Measurements from ENCODE around the gene PCP4L1.

PCP4L1 gene

DNA sequence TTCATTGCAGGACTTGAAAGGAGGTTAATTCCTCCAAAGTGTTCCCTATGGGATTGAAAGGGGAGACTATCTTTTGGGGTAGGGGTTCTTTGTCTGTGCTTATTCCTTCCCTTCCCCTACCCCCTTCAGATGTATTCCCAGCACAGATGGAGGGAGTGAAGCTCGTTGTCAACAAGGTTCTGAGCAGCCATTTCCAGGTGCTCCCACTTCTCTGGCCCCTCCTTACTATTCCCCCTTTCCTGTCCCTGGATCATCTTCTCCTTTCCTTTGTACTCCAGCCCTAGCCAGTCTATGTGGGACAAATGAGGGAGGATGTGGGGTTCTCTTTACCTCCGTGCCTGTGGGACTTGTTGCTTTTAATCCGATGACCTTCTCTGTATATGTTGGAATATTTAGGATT, 31.8 kb upstream of the PCP4L1 start:
- Histone ChIP-seq H2BK5ac (ENCODE audit: low read length) (no peak overlapping the region), H2AK5ac (ENCODE audit: low read length) (peak overlapping the region; percentile 91), H3K9ac (ENCODE audit: low read length) (peak overlapping the region; percentile 84), H4K5ac (ENCODE audit: low read length) (no peak overlapping the region), H3K4me2 (ENCODE audit: low read length) (peak overlapping the region; percentile 85), H2BK15ac (replicated peaks; ENCODE audit: low read depth) (no peak overlapping the region), H3K4me1 (ENCODE audit: control insufficient read depth, low read depth, low read length) (peaks cover 3% of the 10 kb centered on the region), H3K18ac (ENCODE audit: low read length) (no peak overlapping the region), H3K4me3 (ENCODE audit: low read length) (no peak overlapping the region), H3K27ac (ENCODE audit: low read depth, low read length) (no peak overlapping the region), H3K36me3 (ENCODE audit: control insufficient read depth, insufficient read depth, low read length) (no peaks in the 10 kb centered on the region), H2BK120ac (ENCODE audit: low read depth, low read length) (no peak overlapping the region), H3K56ac (ENCODE audit: low read length) (peak overlapping the region; percentile 96), H3K27me3 (ENCODE audit: insufficient read depth, low read length, poor library complexity) (no peaks in the 10 kb centered on the region), H4K8ac (ENCODE audit: low read depth, low read length) (peak overlapping the region; percentile 60), H3K79me1 (ENCODE audit: low read length) (no peaks in the 10 kb centered on the region), H3K23ac (ENCODE audit: low read length) (no peak overlapping the region), H3K79me2 (ENCODE audit: control insufficient read depth, insufficient read depth, low read length) (no peaks in the 10 kb centered on the region), H3K4ac (ENCODE audit: low read depth, low read length) (no peak overlapping the region)
- DNase-seq, result no peak
- no CpG with 5 or more reads among the region's 3 CpGs for WGBS (ENCODE audit: extremely low coverage, insufficient coverage, low lambda C conversion rate)

DNA sequence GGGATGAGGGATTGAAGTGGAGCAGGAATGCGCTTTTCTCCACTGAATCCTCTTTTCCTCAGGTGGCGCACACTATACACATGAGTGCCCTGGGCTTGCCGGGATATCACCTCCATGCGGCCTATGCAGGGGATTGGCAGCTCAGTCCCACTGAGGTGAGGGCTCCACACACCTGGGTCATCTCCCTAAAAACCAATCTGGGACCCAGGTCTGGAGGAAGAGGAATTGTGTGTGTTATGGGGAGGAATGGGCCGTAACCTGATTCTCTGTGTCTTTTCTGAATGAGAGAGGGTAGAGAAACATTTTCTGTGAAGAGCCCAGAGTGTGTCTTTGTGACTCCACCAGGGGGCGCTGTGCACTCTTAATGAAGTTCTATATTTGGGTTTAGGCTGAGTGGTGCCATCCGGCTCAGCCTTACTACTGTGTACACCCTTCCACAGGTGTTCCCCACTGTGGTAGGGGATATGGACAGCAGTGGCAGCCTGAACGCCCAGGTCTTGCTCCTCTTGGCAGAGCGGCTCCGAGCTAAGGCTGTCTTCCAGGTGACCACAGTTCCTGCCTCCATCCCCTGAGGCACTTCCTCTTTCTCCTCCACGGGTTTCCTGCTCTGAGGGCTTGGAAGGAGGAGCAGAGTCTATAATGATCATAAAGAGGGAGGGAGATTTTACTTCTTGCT, 31.2 kb upstream of the PCP4L1 start:
- H4K8ac ChIP-seq (ENCODE audit: low read depth, low read length), result no peak overlapping the region
- H3K18ac ChIP-seq (ENCODE audit: low read length), result no peak overlapping the region
- peak; percentile 77 for DNase-seq
- peaks cover 3% of the 10 kb centered on the region for H3K4me1 ChIP-seq (ENCODE audit: control insufficient read depth, low read depth, low read length)
- peak overlapping the region; percentile 84 for H3K9ac ChIP-seq (ENCODE audit: low read length)
- H3K56ac ChIP-seq (ENCODE audit: low read length), result peak overlapping the region; percentile 96
- H3K79me1 ChIP-seq (ENCODE audit: low read length), result no peaks in the 10 kb centered on the region
- H3K27ac ChIP-seq (ENCODE audit: low read depth, low read length), result no peak overlapping the region
- no peak overlapping the region for H2BK15ac ChIP-seq (replicated peaks; ENCODE audit: low read depth)
- H3K27me3 ChIP-seq (ENCODE audit: insufficient read depth, low read length, poor library complexity), result no peaks in the 10 kb centered on the region
- H2BK5ac ChIP-seq (ENCODE audit: low read length), result peak overlapping the region; percentile 81
- H4K5ac ChIP-seq (ENCODE audit: low read length), result no peak overlapping the region
- H3K4me2 ChIP-seq (ENCODE audit: low read length), result peak overlapping the region; percentile 85
- no peaks in the 10 kb centered on the region for H3K36me3 ChIP-seq (ENCODE audit: control insufficient read depth, insufficient read depth, low read length)
- H2AK5ac ChIP-seq (ENCODE audit: low read length), result peak overlapping the region; percentile 91
- H2BK120ac ChIP-seq (ENCODE audit: low read depth, low read length), result no peak overlapping the region
- WGBS (ENCODE audit: extremely low coverage, insufficient coverage, low lambda C conversion rate), result no CpG with 5 or more reads among the region's 11 CpGs
- no peak overlapping the region for H3K4ac ChIP-seq (ENCODE audit: low read depth, low read length)
- H3K79me2 ChIP-seq (ENCODE audit: control insufficient read depth, insufficient read depth, low read length), result no peaks in the 10 kb centered on the region
- H3K4me3 ChIP-seq (ENCODE audit: low read length), result no peak overlapping the region
- H3K23ac ChIP-seq (ENCODE audit: low read length), result no peak overlapping the region

DNA sequence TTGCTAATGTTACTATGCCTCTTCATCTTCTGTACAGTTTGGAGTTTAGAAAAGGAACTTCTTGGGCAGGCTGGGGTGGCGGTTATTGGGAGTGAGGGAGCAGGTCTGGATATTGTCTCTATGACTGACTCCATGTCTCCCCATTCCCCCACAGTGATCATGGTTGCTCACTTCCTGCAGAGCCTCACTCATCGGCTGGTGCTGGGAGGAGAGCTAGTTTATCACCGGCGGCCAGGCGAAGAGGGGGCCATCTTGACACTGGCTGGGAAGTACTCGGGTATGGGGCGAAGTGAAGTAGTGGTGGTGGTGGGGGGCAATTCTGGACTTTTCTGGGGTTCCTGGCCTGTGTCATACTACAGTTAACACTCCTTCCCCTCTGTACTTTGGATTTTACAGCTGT, 30.5 kb upstream of the PCP4L1 start:
- Histone ChIP-seq H3K4me2 (ENCODE audit: low read length) (no peak overlapping the region), H3K23ac (ENCODE audit: low read length) (no peak overlapping the region)
- WGBS (ENCODE audit: extremely low coverage, insufficient coverage, low lambda C conversion rate), result no CpG with 5 or more reads among the region's 7 CpGs

DNA sequence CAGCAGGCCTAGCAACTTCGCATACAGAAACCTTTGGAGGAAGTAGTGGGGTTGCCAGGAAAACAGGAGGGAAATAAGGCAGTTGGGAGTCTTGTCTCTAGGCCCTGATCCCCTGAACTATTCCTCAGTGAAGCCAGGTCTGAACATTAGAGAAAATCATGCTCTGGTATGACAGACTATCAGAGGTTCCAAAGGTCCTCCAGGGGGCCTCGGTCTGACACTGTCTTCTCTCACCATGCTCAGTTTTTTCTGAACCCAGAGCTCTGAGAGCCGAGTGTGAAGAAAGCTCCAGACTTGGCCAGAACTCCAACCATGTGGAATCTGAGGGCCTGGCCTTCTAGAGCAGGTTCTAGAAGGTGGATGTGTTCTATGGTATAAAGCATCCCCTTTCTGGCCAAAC, 28.6 kb upstream of the PCP4L1 start:
- WGBS (ENCODE audit: extremely low coverage, insufficient coverage, low lambda C conversion rate), result no CpG with 5 or more reads among the region's 3 CpGs

More for the DNA sequence above, 30.5 kb upstream of the PCP4L1 start:
- Histone ChIP-seq H2BK5ac (ENCODE audit: low read length) (no peak overlapping the region), H3K18ac (ENCODE audit: low read length) (no peak overlapping the region), H3K27me3 (ENCODE audit: insufficient read depth, low read length, poor library complexity) (no peaks in the 10 kb centered on the region), H4K8ac (ENCODE audit: low read depth, low read length) (no peak overlapping the region), H2AK5ac (ENCODE audit: low read length) (no peak overlapping the region), H3K27ac (ENCODE audit: low read depth, low read length) (no peak overlapping the region), H3K9ac (ENCODE audit: low read length) (no peak overlapping the region), H2BK15ac (replicated peaks; ENCODE audit: low read depth) (no peak overlapping the region), H4K5ac (ENCODE audit: low read length) (no peak overlapping the region), H3K56ac (ENCODE audit: low read length) (no peak overlapping the region), H3K4me1 (ENCODE audit: control insufficient read depth, low read depth, low read length) (peaks cover 3% of the 10 kb centered on the region), H3K79me2 (ENCODE audit: control insufficient read depth, insufficient read depth, low read length) (no peaks in the 10 kb centered on the region), H3K36me3 (ENCODE audit: control insufficient read depth, insufficient read depth, low read length) (no peaks in the 10 kb centered on the region), H2BK120ac (ENCODE audit: low read depth, low read length) (no peak overlapping the region), H3K79me1 (ENCODE audit: low read length) (no peaks in the 10 kb centered on the region), H3K4ac (ENCODE audit: low read depth, low read length) (no peak overlapping the region), H3K4me3 (ENCODE audit: low read length) (no peak overlapping the region)
- no peak for DNase-seq

DNA sequence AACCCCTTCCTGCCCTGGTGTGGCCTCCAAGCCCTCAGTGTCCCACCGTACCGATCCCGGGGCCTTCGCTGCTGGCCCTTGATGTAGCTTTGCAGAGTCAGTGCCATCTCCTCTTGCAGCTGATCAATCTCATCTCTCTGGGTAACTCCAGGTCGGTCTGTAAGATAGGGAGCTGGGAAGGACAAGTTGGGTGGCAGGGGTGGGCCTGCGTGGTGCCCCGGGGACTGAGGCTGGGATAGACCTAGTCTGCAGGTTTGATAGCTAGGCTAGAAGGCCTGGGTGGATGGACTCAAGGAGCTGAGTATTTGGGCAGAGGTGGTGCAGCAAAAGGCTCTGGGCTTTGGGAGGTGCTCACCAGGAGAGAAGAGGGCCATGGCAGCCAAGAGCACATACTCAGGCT, 27.8 kb upstream of the PCP4L1 start:
- Histone ChIP-seq H3K9ac (ENCODE audit: low read length) (no peak overlapping the region), H2BK5ac (ENCODE audit: low read length) (no peak overlapping the region), H3K4me3 (ENCODE audit: low read length) (no peak overlapping the region), H4K8ac (ENCODE audit: low read depth, low read length) (no peak overlapping the region), H3K23ac (ENCODE audit: low read length) (no peak overlapping the region), H3K27ac (ENCODE audit: low read depth, low read length) (no peak overlapping the region), H2BK15ac (replicated peaks; ENCODE audit: low read depth) (no peak overlapping the region), H3K56ac (ENCODE audit: low read length) (no peak overlapping the region), H3K4me1 (ENCODE audit: control insufficient read depth, low read depth, low read length) (no peaks in the 10 kb centered on the region), H3K18ac (ENCODE audit: low read length) (no peak overlapping the region), H3K4ac (ENCODE audit: low read depth, low read length) (no peak overlapping the region), H3K4me2 (ENCODE audit: low read length) (no peak overlapping the region), H2AK5ac (ENCODE audit: low read length) (no peak overlapping the region), H2BK120ac (ENCODE audit: low read depth, low read length) (no peak overlapping the region), H3K79me1 (ENCODE audit: low read length) (no peaks in the 10 kb centered on the region), H3K27me3 (ENCODE audit: insufficient read depth, low read length, poor library complexity) (no peaks in the 10 kb centered on the region), H4K5ac (ENCODE audit: low read length) (no peak overlapping the region), H3K79me2 (ENCODE audit: control insufficient read depth, insufficient read depth, low read length) (no peaks in the 10 kb centered on the region), H3K36me3 (ENCODE audit: control insufficient read depth, insufficient read depth, low read length) (no peaks in the 10 kb centered on the region)
- no peak for DNase-seq
- WGBS (ENCODE audit: extremely low coverage, insufficient coverage, low lambda C conversion rate), result no CpG with 5 or more reads among the region's 7 CpGs

More for the DNA sequence above, 28.6 kb upstream of the PCP4L1 start:
- Histone ChIP-seq H3K27ac (ENCODE audit: low read depth, low read length) (no peak overlapping the region), H3K36me3 (ENCODE audit: control insufficient read depth, insufficient read depth, low read length) (no peaks in the 10 kb centered on the region), H2BK15ac (replicated peaks; ENCODE audit: low read depth) (no peak overlapping the region), H3K4me2 (ENCODE audit: low read length) (no peak overlapping the region), H3K9ac (ENCODE audit: low read length) (no peak overlapping the region), H2AK5ac (ENCODE audit: low read length) (no peak overlapping the region), H3K4me1 (ENCODE audit: control insufficient read depth, low read depth, low read length) (no peaks in the 10 kb centered on the region), H2BK120ac (ENCODE audit: low read depth, low read length) (no peak overlapping the region), H4K5ac (ENCODE audit: low read length) (no peak overlapping the region), H3K56ac (ENCODE audit: low read length) (no peak overlapping the region), H3K4me3 (ENCODE audit: low read length) (no peak overlapping the region), H3K4ac (ENCODE audit: low read depth, low read length) (no peak overlapping the region), H3K79me2 (ENCODE audit: control insufficient read depth, insufficient read depth, low read length) (no peaks in the 10 kb centered on the region), H2BK5ac (ENCODE audit: low read length) (no peak overlapping the region), H3K18ac (ENCODE audit: low read length) (no peak overlapping the region), H4K8ac (ENCODE audit: low read depth, low read length) (no peak overlapping the region), H3K23ac (ENCODE audit: low read length) (no peak overlapping the region), H3K79me1 (ENCODE audit: low read length) (no peaks in the 10 kb centered on the region), H3K27me3 (ENCODE audit: insufficient read depth, low read length, poor library complexity) (no peaks in the 10 kb centered on the region)
- peak; percentile 64 for DNase-seq

DNA sequence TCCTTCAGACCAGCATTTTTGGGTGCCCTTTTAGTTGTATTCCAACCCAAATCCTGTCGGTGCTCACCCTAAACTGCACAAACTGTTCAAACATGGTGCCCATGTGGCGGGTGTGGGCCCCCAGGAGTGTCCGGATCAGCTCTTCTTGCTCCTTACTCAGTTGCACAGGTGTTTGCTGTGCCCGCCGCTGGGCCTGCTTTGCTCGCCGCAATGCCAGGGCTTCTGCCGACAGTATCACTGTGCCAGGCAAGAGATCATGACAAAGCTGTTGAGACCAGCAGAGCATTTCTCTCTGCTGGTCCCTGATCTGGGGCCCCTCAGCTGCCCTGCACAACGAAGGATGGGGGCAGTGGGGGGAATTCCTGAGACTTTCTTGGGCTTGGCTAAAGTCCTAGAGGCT, 25.4 kb upstream of the PCP4L1 start:
- H3K56ac ChIP-seq (ENCODE audit: low read length), result no peak overlapping the region
- H3K4ac ChIP-seq (ENCODE audit: low read depth, low read length), result no peak overlapping the region
- no peaks in the 10 kb centered on the region for H3K27me3 ChIP-seq (ENCODE audit: insufficient read depth, low read length, poor library complexity)
- WGBS (ENCODE audit: extremely low coverage, insufficient coverage, low lambda C conversion rate), result no CpG with 5 or more reads among the region's 9 CpGs
- no peak overlapping the region for H2BK15ac ChIP-seq (replicated peaks; ENCODE audit: low read depth)
- no peak overlapping the region for H3K9ac ChIP-seq (ENCODE audit: low read length)
- no peaks in the 10 kb centered on the region for H3K79me2 ChIP-seq (ENCODE audit: control insufficient read depth, insufficient read depth, low read length)
- H4K8ac ChIP-seq (ENCODE audit: low read depth, low read length), result no peak overlapping the region
- no peak for DNase-seq
- H4K5ac ChIP-seq (ENCODE audit: low read length), result no peak overlapping the region
- no peak overlapping the region for H3K27ac ChIP-seq (ENCODE audit: low read depth, low read length)
- no peaks in the 10 kb centered on the region for H3K79me1 ChIP-seq (ENCODE audit: low read length)
- H3K4me2 ChIP-seq (ENCODE audit: low read length), result no peak overlapping the region
- H3K23ac ChIP-seq (ENCODE audit: low read length), result no peak overlapping the region
- H3K18ac ChIP-seq (ENCODE audit: low read length), result no peak overlapping the region
- H3K36me3 ChIP-seq (ENCODE audit: control insufficient read depth, insufficient read depth, low read length), result no peaks in the 10 kb centered on the region
- H2AK5ac ChIP-seq (ENCODE audit: low read length), result no peak overlapping the region
- H2BK5ac ChIP-seq (ENCODE audit: low read length), result no peak overlapping the region
- no peak overlapping the region for H2BK120ac ChIP-seq (ENCODE audit: low read depth, low read length)
- no peak overlapping the region for H3K4me3 ChIP-seq (ENCODE audit: low read length)
- H3K4me1 ChIP-seq (ENCODE audit: control insufficient read depth, low read depth, low read length), result no peaks in the 10 kb centered on the region

Data from mesendoderm (in vitro differentiated cells).